HCEC 1CT (cell line): ENCODE results near the gene NIM1K.
A peak's percentile ranks its signal among the peaks of the same experiment; 100 is the strongest.
"Not testable (repeated sequence)": the region's sequence is repeated elsewhere in the genome, so short reads cannot be mapped to it uniquely, and the experiment has no call there.

Experiments
- DNase-seq: peaks from one replicate; pipeline ENCODE4 v3.0.0-alpha.2; 2017

Gene NIM1K

DNA sequence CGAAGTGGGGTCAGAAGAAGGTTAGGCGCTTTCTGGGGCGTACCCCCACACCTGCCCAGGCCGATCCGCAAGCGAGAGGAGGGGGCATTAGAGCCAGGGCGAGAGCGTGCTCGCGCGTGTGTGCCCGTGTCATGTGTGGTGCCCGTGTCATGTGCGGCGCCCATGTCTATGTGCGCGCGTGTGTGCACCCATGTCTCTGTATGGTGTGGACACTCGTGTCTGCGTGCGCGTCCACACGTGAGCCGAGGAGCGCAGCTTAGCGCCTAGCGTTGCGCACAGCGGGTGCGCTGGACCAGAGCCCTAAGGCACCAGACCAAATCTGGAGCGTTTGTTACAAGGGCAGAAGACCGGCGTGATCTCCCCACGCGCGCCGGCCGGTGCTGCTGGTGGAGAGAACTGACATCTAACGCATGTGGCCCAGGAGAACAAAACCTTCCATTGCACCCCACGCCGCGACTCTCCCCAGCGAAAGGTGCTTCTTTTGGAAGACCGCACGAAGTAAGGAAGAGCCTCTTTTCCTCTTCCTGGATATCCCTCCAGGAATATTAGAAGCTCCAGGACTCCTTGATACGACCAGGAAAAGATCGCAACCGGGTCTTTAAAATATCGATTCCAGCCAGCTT lies 644 bp downstream of the NIM1K start:
- peak; percentile 14 for DNase-seq

DNA sequence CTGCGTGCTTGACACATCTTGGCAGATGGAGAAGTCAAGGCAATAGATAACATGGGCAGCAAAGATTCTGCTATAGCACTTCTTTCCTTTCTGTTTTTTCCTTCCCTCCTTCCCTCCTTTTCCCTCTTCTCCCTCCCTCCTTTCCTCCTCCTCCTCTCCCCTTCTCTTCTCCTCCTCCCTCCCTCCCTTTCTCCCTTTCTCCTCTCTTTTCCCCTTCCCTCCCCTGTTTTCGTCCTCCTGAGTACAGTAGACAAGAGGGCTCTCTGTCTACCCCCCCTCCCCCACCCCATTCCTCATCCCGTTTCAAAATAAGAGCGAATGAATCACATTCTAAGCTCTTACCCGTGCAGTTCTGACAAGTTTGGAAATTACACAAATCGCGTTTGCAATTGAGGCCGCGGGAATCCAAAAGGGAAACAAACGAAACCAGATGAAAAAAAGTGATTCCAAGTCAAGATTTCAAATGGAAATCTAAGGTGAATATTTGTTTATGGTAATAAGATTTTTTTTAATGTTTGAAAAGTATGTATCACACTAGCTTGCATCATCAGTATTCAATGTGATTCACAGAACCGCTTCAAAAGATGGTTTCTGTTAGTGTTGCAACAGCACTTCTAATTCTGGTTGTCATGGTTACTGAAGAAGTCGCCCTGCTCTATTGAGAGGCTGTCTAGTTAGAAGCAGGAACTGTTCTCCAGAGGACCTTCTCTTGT lies 1.3 kb downstream of the NIM1K start:
- peak; percentile 97 for DNase-seq

DNA sequence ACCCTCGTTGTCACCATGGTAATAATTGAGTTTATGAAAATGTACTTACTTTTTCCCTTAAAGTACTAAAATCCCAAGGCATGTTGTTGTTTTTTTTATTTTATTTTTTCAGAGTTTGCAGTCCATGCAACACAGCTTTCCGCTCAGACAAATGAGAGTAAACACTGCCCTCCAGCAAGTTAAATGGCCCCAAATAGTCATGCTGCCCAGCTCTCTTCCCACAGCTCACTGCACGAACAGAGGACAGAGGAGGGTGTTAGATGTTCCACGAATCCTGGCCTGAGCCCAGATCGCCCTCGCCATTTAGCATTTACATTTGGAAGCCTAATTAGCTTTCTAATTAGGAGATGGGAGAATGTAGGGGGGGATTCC lies 1.9 kb downstream of the NIM1K start:
- DNase-seq = no peak

GRCh38 chr5:43195670-43196265 lies 3.7 kb downstream of the NIM1K start:
- DNase-seq = no peak

- no peak for DNase-seq
Observed at GRCh38 chr5:43197535-43197934, 5.5 kb downstream of the NIM1K start.

- not testable (repeated sequence) for DNase-seq
Observed at GRCh38 chr5:43201442-43201841, 9.4 kb downstream of the NIM1K start.

DNA sequence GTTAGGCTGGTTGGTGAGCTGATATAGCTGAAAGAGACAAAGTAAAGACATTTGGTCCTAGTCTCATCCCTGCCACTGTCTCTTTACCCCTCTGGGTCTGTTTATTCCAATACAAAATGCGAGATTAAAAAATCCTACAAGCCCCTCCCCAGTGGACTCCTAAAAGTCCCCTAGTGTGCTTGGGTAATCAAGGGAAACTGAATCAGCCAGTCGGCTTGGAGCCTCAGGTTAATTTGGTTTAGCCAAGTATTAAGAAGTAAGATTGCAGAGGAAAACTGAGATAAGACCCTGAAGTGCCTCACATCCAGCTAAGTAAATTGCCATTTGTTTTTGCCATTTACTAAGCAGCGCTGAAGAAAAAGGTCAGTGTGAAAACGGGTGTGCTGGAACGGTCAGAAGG lies 10.4 kb downstream of the NIM1K start:
- DNase-seq = no peak

DNA sequence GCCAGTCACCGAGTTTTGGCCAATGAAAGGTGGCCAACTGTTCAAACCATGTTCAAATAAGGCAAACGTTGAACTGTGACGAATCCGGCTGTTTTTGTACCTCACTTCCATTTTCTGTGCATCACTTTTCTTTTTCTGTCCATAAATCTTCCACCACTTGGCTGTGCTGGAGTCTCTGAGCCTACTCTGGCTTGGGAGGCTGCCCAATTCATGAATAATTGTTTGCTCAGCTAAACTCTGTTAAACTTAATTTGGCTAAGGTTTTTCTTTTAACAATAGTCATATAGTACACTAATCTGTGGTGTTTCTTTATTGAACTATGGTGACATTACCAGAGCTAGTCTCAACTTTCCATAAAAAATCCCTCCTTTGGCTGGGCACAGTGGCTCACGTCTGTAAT lies 11.3 kb downstream of the NIM1K start:
- peak; percentile 32 for DNase-seq

GRCh38 chr5:43204958-43205357 lies 12.9 kb downstream of the NIM1K start:
- no peak for DNase-seq

DNA sequence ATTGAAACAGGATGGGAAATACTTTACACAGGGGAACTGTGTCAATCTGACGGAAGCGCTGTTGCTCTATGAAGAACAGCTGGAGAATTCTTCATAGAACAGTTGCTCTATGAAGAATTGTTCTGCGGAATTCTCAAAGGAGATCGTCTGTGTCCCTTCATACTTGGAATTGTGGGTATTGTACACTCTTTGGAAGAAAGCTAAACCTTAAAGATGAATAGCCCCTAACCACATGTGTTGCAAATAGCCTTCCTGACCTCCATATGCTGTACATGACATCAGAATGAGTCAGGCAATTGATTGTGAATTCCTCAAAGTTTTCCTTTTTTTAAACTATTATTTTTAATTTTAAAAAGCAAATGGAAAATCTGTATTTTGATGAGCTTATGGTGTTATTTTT lies 15.6 kb downstream of the NIM1K start:
- peak; percentile 67 for DNase-seq

DNA sequence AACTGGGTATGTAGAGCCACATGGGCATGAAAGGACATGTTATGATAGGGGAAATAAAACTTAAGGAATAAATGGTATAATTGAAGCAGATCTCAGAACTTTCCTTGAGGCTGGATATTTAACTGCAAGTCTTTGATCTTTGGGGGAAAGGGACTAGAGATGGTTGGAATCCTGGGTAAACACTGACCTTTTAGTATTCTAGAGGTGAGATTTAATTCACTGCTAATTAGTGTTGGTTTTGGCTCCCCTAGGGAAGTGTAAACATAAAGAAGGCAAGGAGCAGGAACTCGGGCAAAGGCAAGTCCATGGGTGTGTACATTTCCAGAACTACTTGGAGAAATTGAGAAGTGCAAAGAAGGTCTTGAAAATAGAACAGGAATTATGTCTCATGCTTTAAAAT lies 16.6 kb downstream of the NIM1K start:
- DNase-seq = no peak

DNA sequence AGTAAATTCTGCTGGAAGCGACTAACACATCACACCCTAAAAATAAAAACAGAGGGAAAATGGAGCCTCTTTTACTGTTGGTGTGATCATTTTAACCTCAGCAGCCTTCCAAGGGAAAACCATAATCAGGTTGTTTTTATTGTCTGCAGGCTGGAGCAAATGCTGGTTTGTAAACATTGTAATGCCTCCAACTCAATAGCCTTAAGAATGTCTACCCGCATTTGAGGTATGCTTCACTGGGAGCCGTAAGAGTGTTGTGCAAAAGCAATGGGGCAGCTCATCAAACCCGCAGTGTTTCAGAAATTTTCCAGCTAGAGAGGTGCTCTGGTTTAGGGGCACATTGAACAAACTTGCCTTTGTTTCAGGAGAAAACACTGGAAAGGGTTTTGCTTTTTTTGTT lies 17.0 kb downstream of the NIM1K start:
- no peak for DNase-seq

GRCh38 chr5:43209833-43210232 lies 17.8 kb downstream of the NIM1K start:
- no peak for DNase-seq

GRCh38 chr5:43210570-43210969 lies 18.5 kb downstream of the NIM1K start:
- DNase-seq = no peak

- no peak for DNase-seq
Observed at GRCh38 chr5:43213951-43214350, 21.9 kb downstream of the NIM1K start.

DNA sequence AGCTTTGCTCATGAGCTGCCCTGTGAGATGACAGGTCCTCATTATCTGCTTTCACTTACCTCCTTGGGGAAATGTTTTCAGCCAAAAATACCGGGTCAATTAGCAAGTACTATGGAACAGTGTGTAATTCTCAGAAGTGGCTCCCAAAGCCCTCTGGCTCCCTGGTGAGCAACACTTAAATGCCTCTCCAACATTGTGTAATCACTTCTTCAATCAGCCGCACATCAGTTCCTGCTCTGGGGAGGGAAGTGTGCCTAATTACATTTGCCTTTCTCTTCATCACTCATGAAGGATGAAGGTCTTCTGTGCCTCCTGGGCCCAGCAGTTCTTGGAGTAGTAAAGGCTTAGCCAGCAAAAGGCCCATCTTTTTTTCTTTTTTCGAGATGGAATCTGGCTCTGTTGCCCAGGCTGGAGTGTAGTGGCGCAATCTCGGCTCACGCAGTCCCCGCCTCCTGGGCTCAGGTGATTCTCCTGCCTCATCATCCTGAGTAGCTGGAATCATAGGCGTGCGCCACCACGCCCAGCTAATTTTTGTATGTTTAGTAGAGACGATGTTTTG lies 23.1 kb downstream of the NIM1K start:
- peak; percentile 3 for DNase-seq

- no peak for DNase-seq
Observed at GRCh38 chr5:43216941-43217340, 24.9 kb downstream of the NIM1K start.

DNA sequence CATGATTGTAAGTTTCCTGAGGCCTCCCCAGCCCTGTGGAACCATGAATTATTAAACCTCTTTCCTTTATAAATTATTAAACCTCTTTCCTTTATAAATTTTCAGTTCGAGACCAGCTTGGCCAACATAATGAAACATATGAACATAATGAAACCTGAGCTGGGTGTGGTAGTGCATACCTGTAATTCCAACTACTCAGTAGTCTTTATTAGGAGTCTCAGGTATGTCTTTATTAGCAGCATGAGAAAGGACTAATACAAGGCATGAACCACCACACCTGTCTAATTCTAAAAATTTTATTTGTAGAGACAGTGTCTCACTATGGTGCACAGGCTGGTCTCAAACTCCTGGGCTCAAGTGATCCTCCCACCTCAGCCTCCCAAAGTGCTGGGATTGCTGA lies 27.1 kb downstream of the NIM1K start:
- no peak for DNase-seq

- no peak for DNase-seq
Observed at GRCh38 chr5:43221502-43221901, 29.5 kb downstream of the NIM1K start.

DNA sequence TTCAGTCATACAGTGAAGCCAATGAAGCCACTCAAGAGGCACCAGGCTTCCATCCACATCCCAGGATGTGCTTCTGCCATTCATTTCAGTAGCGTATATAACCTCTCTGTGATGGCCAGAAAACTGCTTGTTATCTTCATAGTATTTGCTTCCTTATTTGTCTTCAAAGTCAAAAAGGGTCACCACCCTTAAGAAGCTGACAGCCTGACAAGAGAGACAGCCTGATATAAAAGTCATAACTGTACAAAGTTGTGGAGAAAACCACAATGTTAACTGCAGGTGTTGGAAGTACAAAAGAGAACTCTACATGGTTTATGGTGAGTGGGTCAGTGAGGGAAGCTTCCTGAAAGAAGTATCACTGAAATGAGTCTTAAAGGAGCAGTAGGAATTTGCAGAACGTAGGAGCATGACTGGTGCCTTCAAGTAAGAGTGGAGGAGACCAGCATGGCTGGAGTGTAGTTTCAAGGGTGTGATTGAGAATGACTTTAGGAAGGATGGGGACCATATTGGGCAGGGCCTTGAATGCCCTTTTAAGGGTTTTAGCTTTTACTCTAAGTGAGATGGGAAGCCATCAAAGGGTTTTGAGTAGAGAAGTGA lies 33.7 kb downstream of the NIM1K start:
- DNase-seq = no peak

DNA sequence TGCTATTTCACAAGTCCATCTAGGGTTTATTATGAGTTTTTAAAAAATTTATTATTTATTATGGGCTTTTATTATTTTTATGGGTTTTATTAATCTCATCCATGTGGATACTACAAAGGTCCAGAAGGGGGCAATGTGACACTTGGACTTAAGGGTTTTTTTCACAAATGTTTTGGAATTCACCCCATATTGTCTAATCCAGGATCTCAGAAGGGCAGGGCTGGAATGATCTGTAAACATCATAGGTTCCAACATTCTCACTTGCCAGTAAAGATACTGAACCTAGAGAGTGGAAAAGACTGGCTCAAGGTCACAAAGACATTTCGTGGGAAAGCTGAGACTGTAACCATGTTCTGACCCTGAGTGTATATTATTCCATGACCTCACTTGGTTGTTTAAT lies 35.6 kb downstream of the NIM1K start:
- peak; percentile 53 for DNase-seq

- no peak for DNase-seq
Observed at GRCh38 chr5:43230707-43231106, 38.7 kb downstream of the NIM1K start.

DNA sequence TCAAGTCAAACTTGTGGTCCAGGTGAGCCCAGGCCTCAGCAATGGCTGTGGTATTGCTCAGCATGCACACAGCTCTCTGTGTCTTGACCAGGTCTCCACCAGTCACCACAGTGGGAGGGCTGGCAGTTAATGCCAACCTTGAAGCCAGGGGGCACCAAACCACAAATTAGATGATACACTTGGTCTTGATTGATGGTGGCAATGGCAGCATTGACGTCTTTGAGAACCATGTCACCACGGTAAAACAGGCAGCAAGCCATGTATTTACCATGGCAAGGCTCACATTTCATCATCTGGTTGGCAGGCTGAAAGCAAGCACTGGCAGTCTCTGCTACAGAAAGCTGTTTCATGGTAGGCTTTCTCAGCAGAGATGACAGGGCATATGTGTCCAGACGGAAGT lies 40.0 kb downstream of the NIM1K start:
- peak; percentile 2 for DNase-seq
